ENCODE data around the gene TAB2.
"Not testable (repeated sequence)": the region's sequence is repeated elsewhere in the genome, so short reads cannot be mapped to it uniquely, and the experiment has no call there.

TAB2 gene

GRCh38 chr6:149346078-149346477 lies 28.6 kb downstream of the TAB2 start:
- H3K36me3 Mint-ChIP-seq (ENCODE audit: low read depth) = peaks cover 11% of the 10 kb centered on the region
- H3K4me1 Mint-ChIP-seq = peaks cover 24% of the 10 kb centered on the region
- no peak for TF ChIP-seq CTCF (IDR thresholded peaks at IDR 0.05; ENCODE audit: unreplicated experiment in 3 of 3)
- H3K9me3 Mint-ChIP-seq = no peaks in the 10 kb centered on the region
- H3K4me3 Mint-ChIP-seq = no peak overlapping the region
- H3K27me3 Mint-ChIP-seq (ENCODE audit: low read depth) = no peaks in the 10 kb centered on the region
- no peak overlapping the region for H3K27ac Mint-ChIP-seq

GRCh38 chr6:149347067-149347466 lies 29.6 kb downstream of the TAB2 start:
- peaks cover 11% of the 10 kb centered on the region for H3K36me3 Mint-ChIP-seq (ENCODE audit: low read depth)
- no peak for TF ChIP-seq CTCF (IDR thresholded peaks at IDR 0.05; ENCODE audit: unreplicated experiment in 3 of 3)
- peaks cover 14% of the 10 kb centered on the region for H3K4me1 Mint-ChIP-seq

GRCh38 chr6:149349279-149349678 lies 31.8 kb downstream of the TAB2 start:
- not testable (repeated sequence) for H3K4me3 Mint-ChIP-seq; H3K9me3 Mint-ChIP-seq; H3K4me1 Mint-ChIP-seq; H3K27me3 Mint-ChIP-seq (ENCODE audit: low read depth); H3K27ac Mint-ChIP-seq
- peaks cover 11% of the 10 kb centered on the region for H3K36me3 Mint-ChIP-seq (ENCODE audit: low read depth)

More at GRCh38 chr6:149347067-149347466, 29.6 kb downstream of the TAB2 start:
- H3K27ac Mint-ChIP-seq = no peak overlapping the region
- no peak overlapping the region for H3K4me3 Mint-ChIP-seq
- H3K9me3 Mint-ChIP-seq = no peaks in the 10 kb centered on the region
- H3K27me3 Mint-ChIP-seq (ENCODE audit: low read depth) = no peaks in the 10 kb centered on the region

- Mint-ChIP-seq H3K27ac (no peak overlapping the region), H3K27me3 (ENCODE audit: low read depth) (no peaks in the 10 kb centered on the region), H3K4me1 (peaks cover 6% of the 10 kb centered on the region), H3K36me3 (ENCODE audit: low read depth) (peaks cover 5% of the 10 kb centered on the region), H3K4me3 (no peak overlapping the region), H3K9me3 (no peaks in the 10 kb centered on the region)
- no peak for TF ChIP-seq CTCF (IDR thresholded peaks at IDR 0.05; ENCODE audit: unreplicated experiment in 3 of 3)
Measured at GRCh38 chr6:149354009-149354408, 36.5 kb downstream of the TAB2 start.

GRCh38 chr6:149356081-149356750 lies 38.7 kb downstream of the TAB2 start:
- Mint-ChIP-seq H3K36me3 (ENCODE audit: low read depth) (peaks cover 16% of the 10 kb centered on the region), H3K27ac (no peak overlapping the region), H3K27me3 (ENCODE audit: low read depth) (no peaks in the 10 kb centered on the region), H3K9me3 (peaks cover 2% of the 10 kb centered on the region), H3K4me3 (no peak overlapping the region), H3K4me1 (peaks cover 21% of the 10 kb centered on the region)
- TF ChIP-seq CTCF (IDR thresholded peaks at IDR 0.05; ENCODE audit: unreplicated experiment in 3 of 3) = no peak

GRCh38 chr6:149357726-149358538 lies 40.4 kb downstream of the TAB2 start:
- H3K27ac Mint-ChIP-seq = no peak overlapping the region
- no peak for TF ChIP-seq CTCF (IDR thresholded peaks at IDR 0.05; ENCODE audit: unreplicated experiment in 3 of 3)
- H3K4me3 Mint-ChIP-seq = no peak overlapping the region
- H3K4me1 Mint-ChIP-seq = peaks cover 25% of the 10 kb centered on the region
- H3K36me3 Mint-ChIP-seq (ENCODE audit: low read depth) = peaks cover 24% of the 10 kb centered on the region
- H3K27me3 Mint-ChIP-seq (ENCODE audit: low read depth) = no peaks in the 10 kb centered on the region
- peaks cover 2% of the 10 kb centered on the region for H3K9me3 Mint-ChIP-seq
